Progenitor cell of endocrine pancreas (in vitro differentiated cells): ENCODE results near the gene TARDBP. TPM values are rescaled to one million over a fixed set of nuclear protein-coding genes. Genes with fewer than 3 reads are reported as not detected.
"Not testable (repeated sequence)": the region's sequence is repeated elsewhere in the genome, so short reads cannot be mapped to it uniquely, and the experiment has no call there.

Experiments used
- DNase-seq: peaks from one replicate; pipeline ENCODE4 v3.0.0; 2021; ENCODE audit warnings: low spot score; ENCODE audit not compliant: unreplicated experiment
- H3K27ac Mint-ChIP-seq: 2 replicates; pipeline ENCODE4 v1.8.0; 2021; ENCODE audit warnings: mild to moderate bottlenecking, moderate library complexity, mixed read lengths
- H3K27me3 Mint-ChIP-seq: 2 replicates; pipeline ENCODE4 v1.8.0; 2021; ENCODE audit warnings: mixed read lengths
- H3K36me3 Mint-ChIP-seq: 2 replicates; pipeline ENCODE4 v1.8.0; 2022; ENCODE audit warnings: mixed read lengths; ENCODE audit not compliant: insufficient read depth
- H3K4me1 Mint-ChIP-seq: 2 replicates; pipeline ENCODE4 v1.8.0; 2021; ENCODE audit warnings: low read depth, mixed read lengths
- H3K4me3 Mint-ChIP-seq: 2 replicates; pipeline ENCODE4 v1.8.0; 2021; ENCODE audit warnings: low read depth, mild to moderate bottlenecking, moderate library complexity, mixed read lengths
- H3K9me3 Mint-ChIP-seq: 2 replicates; pipeline ENCODE4 v1.8.0; 2021; ENCODE audit warnings: low read depth, mixed read lengths
- CTCF ChIP-seq: fragments of 200-600 bp; sonication (generic); IDR thresholded peaks from one replicate; pipeline ENCODE4 v1.5.0; 2021; ENCODE audit warnings: antibody characterized with exemption, mild to moderate bottlenecking; ENCODE audit not compliant: unreplicated experiment
- total RNA-seq: library from RNA; stranded (reverse); gene quantifications from 2 replicates; pipeline ENCODE4 v1.2.1, GENCODE V29; 2021

Gene TARDBP
- total RNA-seq, 1 donor from 2014 or later, result 197 TPM

DNA sequence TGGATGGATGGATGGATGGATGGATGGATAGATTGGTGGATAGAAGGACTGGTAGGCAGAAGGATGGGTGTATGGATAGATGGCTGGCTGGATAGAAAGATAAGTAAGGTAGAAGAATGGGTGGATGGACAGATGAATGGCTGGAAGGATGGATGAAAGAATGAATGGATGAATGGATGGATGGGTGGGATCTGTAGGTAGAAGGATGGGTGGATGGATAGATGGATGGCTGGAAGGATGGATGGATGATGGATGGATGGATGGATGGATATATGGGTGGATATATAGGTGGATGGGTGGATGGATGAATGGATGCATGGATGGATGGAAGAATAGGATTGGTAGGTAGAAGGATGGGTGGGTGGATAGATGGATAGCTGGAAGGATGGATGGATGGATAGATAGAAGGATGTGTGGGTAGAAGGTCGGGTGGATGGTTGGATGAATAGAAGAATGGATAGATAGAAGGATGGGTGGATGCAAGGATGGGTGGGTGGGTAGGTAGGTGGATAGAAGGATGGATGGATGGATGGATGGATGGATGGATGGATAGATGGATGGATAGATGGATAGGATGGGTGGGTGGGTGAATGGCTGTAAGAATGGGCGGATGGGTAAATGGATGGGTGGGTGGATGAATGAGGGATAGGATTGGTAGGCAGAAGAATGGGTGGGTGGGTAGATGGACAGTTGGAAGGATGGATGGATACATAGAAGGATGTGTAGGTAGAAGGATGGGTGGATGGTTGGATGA is 27.1 kb downstream of the TARDBP start:
- no peak for TF ChIP-seq CTCF
- Mint-ChIP-seq H3K4me1 (no peaks in the 10 kb centered on the region), H3K4me3 (no peak overlapping the region), H3K36me3 (no peaks in the 10 kb centered on the region), H3K27ac (no peak overlapping the region), H3K9me3 (no peaks in the 10 kb centered on the region), H3K27me3 (peaks cover 8% of the 10 kb centered on the region)
- DNase-seq, result no peak

DNA sequence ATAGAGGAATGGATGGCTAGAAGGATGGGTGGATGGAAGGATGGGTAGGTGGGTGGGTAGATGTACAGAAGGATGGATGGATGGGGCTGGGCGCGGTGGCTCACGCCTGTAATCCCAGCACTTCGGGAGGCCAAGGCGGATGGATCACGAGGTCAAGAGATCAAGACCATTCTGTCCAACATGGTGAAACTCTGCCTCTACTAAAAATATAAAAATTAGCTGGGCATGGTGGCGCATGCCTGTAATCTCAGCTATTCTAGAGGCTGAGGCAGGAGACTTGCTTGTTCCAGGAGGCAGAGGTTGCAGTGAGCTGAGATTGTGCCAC is 27.6 kb downstream of the TARDBP start:
- not testable (repeated sequence) for DNase-seq, H3K9me3 Mint-ChIP-seq, H3K27me3 Mint-ChIP-seq, H3K4me3 Mint-ChIP-seq, H3K36me3 Mint-ChIP-seq, H3K4me1 Mint-ChIP-seq, H3K27ac Mint-ChIP-seq

DNA sequence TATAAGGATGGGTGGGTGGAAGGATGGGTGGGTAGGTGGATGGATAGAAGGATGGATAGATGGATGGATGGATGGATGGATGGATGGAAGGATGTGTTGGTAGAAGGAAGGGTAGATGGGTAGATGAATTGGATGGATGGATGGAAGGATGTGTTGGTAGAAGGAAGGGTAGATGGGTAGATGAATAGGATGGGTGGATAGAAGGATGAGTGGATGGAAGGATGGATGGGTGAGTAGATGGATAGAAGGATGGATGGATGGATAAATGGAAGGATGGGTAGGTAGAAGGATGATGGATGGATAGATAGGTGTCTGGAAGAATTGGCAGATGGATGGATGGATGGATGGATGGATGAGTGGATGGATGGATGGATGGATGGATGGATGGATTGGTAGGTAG is 28.6 kb downstream of the TARDBP start:
- DNase-seq, result no peak
- Mint-ChIP-seq H3K36me3 (no peaks in the 10 kb centered on the region), H3K27ac (no peak overlapping the region), H3K9me3 (no peaks in the 10 kb centered on the region), H3K27me3 (peaks cover 8% of the 10 kb centered on the region), H3K4me3 (no peak overlapping the region), H3K4me1 (peaks cover 3% of the 10 kb centered on the region)
- TF ChIP-seq CTCF, result no peak

DNA sequence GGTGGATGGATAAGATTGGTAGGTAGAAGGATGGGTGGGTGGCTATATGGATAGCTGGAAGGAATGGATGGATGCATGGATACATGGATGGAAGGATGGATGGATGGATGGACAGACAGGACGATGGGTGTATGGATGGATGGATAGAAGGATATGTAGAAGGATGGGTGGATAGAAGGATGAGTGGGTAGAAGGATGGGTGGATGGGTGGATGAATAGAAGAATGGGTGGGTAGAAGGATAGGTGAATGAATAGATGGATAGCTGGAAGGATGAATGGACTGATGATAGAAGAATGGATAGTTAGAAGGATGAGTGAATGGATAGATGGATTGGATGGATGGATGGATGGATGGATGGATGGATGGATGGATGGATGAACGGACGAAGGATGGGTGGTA is 29.6 kb downstream of the TARDBP start:
- Mint-ChIP-seq H3K36me3 (no peaks in the 10 kb centered on the region), H3K27ac (no peak overlapping the region), H3K4me1 (peaks cover 3% of the 10 kb centered on the region), H3K4me3 (no peak overlapping the region), H3K9me3 (no peaks in the 10 kb centered on the region), H3K27me3 (peaks cover 8% of the 10 kb centered on the region)
- TF ChIP-seq CTCF, result no peak
- no peak for DNase-seq

GRCh38 chr1:11042995-11043874 is 30.8 kb downstream of the TARDBP start:
- H3K9me3 Mint-ChIP-seq, result no peaks in the 10 kb centered on the region
- no peak overlapping the region for H3K27ac Mint-ChIP-seq
- no peak for DNase-seq
- peaks cover 3% of the 10 kb centered on the region for H3K4me1 Mint-ChIP-seq
- H3K27me3 Mint-ChIP-seq, result no peaks in the 10 kb centered on the region
- no peak overlapping the region for H3K4me3 Mint-ChIP-seq
- no peak for TF ChIP-seq CTCF
- no peaks in the 10 kb centered on the region for H3K36me3 Mint-ChIP-seq
